Effector memory CD4-positive, alpha-beta T cell (primary cell): Measurements from ENCODE around the gene FBF1.
A peak's percentile ranks its signal among the peaks of the same experiment; 100 is the strongest.

Source experiments
- DNase-seq, 3 donors: peaks; one replicate each; pipeline ENCODE4 v3.0.0-alpha.2; 2020
- H3K27ac ChIP-seq: 2 replicates; pipeline ENCODE4 v1.7.0; 2013; ENCODE audit warnings: mild to moderate bottlenecking, low read length, moderate library complexity; ENCODE audit not compliant: insufficient read depth, poor library complexity, severe bottlenecking
- H3K27me3 ChIP-seq: replicated peaks from 2 replicates; pipeline ENCODE4 v1.7.0; 2013; ENCODE audit warnings: mild to moderate bottlenecking, low read length; ENCODE audit not compliant: insufficient read depth, control insufficient read depth, poor library complexity, severe bottlenecking
- H3K36me3 ChIP-seq: 2 replicates; pipeline ENCODE4 v1.7.0; 2013; ENCODE audit warnings: mild to moderate bottlenecking, low read length, moderate library complexity; ENCODE audit not compliant: control insufficient read depth, insufficient read depth
- H3K4me1 ChIP-seq: 2 replicates; pipeline ENCODE4 v1.7.0; 2013; ENCODE audit warnings: low read length, mild to moderate bottlenecking; ENCODE audit not compliant: control insufficient read depth, insufficient read depth, poor library complexity, severe bottlenecking
- H3K4me3 ChIP-seq: 2 replicates; pipeline ENCODE4 v1.7.0; 2013; ENCODE audit warnings: low read length, low read depth, mild to moderate bottlenecking; ENCODE audit not compliant: insufficient read depth, poor library complexity, severe bottlenecking
- H3K9me3 ChIP-seq: 2 replicates; pipeline ENCODE4 v1.7.0; 2013; ENCODE audit warnings: mild to moderate bottlenecking, low read length, moderate library complexity; ENCODE audit not compliant: control insufficient read depth
- total RNA-seq, 3 donors: gene quantifications; one replicate each; lab custom pipeline; 2026; lab: John Stamatoyannopoulos, UW

Gene FBF1
- total RNA-seq = 8.8 to 16.3 (median 12.5) reads per million in 3 donors

- Histone ChIP-seq H3K27me3 (no peaks in the 10 kb centered on the region), H3K36me3 (no peaks in the 10 kb centered on the region), H3K4me1 (no peaks in the 10 kb centered on the region)
These were observed at the start of gene FBF1 for GRCh38 chr17:75940727-75941441. Gene FBF1, minus strand, starts transcription at chr17:75941042. Its CDS starts 2,893 bp downstream, at chr17:75938149.

GRCh38 chr17:75987041-75987440 is 46.2 kb upstream of the FBF1 start:
- Histone ChIP-seq H3K27ac (no peak overlapping the region), H3K36me3 (no peaks in the 10 kb centered on the region)

More at GRCh38 chr17:75940727-75941441, at the start of gene FBF1:
- peak; percentile 71 to 84 (median 80) for DNase-seq
- Histone ChIP-seq H3K4me3 (peak within 1 kb of the TSS; percentile 98), H3K27ac (peak within 1 kb of the TSS; percentile 88), H3K9me3 (no peaks in the 10 kb centered on the region)

GRCh38 chr17:75985986-75986385 is 45.1 kb upstream of the FBF1 start:
- Histone ChIP-seq H3K36me3 (no peaks in the 10 kb centered on the region), H3K27me3 (no peaks in the 10 kb centered on the region), H3K9me3 (no peaks in the 10 kb centered on the region), H3K27ac (no peak overlapping the region), H3K4me3 (no peak overlapping the region), H3K4me1 (no peaks in the 10 kb centered on the region)
- DNase-seq = no peak

More at GRCh38 chr17:75987041-75987440, 46.2 kb upstream of the FBF1 start:
- DNase-seq = no peak
- Histone ChIP-seq H3K9me3 (no peaks in the 10 kb centered on the region), H3K4me1 (no peaks in the 10 kb centered on the region), H3K4me3 (no peak overlapping the region), H3K27me3 (no peaks in the 10 kb centered on the region)

GRCh38 chr17:75983501-75984181 is 42.8 kb upstream of the FBF1 start:
- H3K27ac ChIP-seq = no peak overlapping the region
- H3K9me3 ChIP-seq = no peaks in the 10 kb centered on the region
- H3K4me1 ChIP-seq = peaks cover 5% of the 10 kb centered on the region
- no peaks in the 10 kb centered on the region for H3K27me3 ChIP-seq
- no peak overlapping the region for H3K4me3 ChIP-seq
- no peaks in the 10 kb centered on the region for H3K36me3 ChIP-seq
- no peak for DNase-seq

GRCh38 chr17:75981019-75981615 is 40.3 kb upstream of the FBF1 start:
- H3K4me3 ChIP-seq = no peak overlapping the region
- DNase-seq = no peak
- no peaks in the 10 kb centered on the region for H3K27me3 ChIP-seq
- H3K9me3 ChIP-seq = no peaks in the 10 kb centered on the region
- H3K4me1 ChIP-seq = peaks cover 11% of the 10 kb centered on the region
- no peaks in the 10 kb centered on the region for H3K36me3 ChIP-seq
- H3K27ac ChIP-seq = no peak overlapping the region

- no peak for DNase-seq
- peak overlapping the region; percentile 82 for H3K4me3 ChIP-seq
- H3K4me1 ChIP-seq = peaks cover 11% of the 10 kb centered on the region
These were observed 39.6 kb upstream of the FBF1 start for GRCh38 chr17:75980188-75981018.

GRCh38 chr17:75979705-75980187 is 38.9 kb upstream of the FBF1 start:
- no peak for DNase-seq
- H3K4me1 ChIP-seq = peaks cover 11% of the 10 kb centered on the region

More at GRCh38 chr17:75980188-75981018, 39.6 kb upstream of the FBF1 start:
- peak overlapping the region; percentile 89 for H3K27ac ChIP-seq
- no peaks in the 10 kb centered on the region for H3K27me3 ChIP-seq
- no peaks in the 10 kb centered on the region for H3K9me3 ChIP-seq
- H3K36me3 ChIP-seq = no peaks in the 10 kb centered on the region

GRCh38 chr17:75978938-75979704 is 38.3 kb upstream of the FBF1 start, which contains the start of the genes ACOX1 and TEN1:
Gene ACOX1, minus strand, starts transcription at chr17:75979166. Its CDS starts 93 bp downstream, at chr17:75979073.
Gene TEN1, plus strand, starts transcription at chr17:75979240. Its CDS starts 6,953 bp downstream, at chr17:75986193.
- Histone ChIP-seq H3K4me3 (peak within 1 kb of the TSS; percentile 82), H3K27me3 (no peaks in the 10 kb centered on the region), H3K27ac (peak within 1 kb of the TSS; percentile 89), H3K9me3 (no peaks in the 10 kb centered on the region), H3K4me1 (peaks cover 11% of the 10 kb centered on the region), H3K36me3 (no peaks in the 10 kb centered on the region)
- peak; percentile 85 to 93 (median 92) for DNase-seq

More at GRCh38 chr17:75979705-75980187, 38.9 kb upstream of the FBF1 start:
- Histone ChIP-seq H3K4me3 (peak overlapping the region; percentile 82), H3K36me3 (no peaks in the 10 kb centered on the region), H3K9me3 (no peaks in the 10 kb centered on the region), H3K27me3 (no peaks in the 10 kb centered on the region), H3K27ac (peak overlapping the region; percentile 89)
